HG02571 (cell line): ENCODE data around the gene LHFPL2.
"Not testable (repeated sequence)": the region's sequence is repeated elsewhere in the genome, so short reads cannot be mapped to it uniquely, and the experiment has no call there.

ENCODE experiments used
- ATAC-seq: cut with Tn5 transposase; IDR thresholded peaks from one replicate; pipeline ENCODE4 v1.9.1; 2021; ENCODE audit warnings: mild to moderate bottlenecking, moderate library complexity; ENCODE audit not compliant: unreplicated experiment

The LHFPL2 gene

DNA sequence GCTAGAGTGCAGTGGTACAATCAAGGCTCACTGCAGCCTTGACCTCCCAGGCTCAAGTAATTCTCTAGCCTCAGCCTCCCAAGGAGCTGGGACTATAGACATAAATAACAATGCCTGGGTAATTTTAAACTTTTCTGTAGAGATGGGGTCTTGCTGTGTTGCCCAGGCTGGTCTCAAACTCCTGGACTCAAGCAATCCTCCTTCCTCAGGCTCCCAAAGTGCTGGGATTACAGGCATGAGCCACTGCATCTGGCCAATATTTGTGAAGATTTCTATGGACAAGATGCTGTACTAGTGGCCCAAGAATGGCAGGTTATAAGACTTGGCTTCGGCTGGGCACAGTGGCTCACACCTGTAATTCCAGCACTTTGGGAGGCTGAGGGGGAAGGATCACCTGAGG, 18.4 kb upstream of the LHFPL2 start:
- ATAC-seq = not testable (repeated sequence)

DNA sequence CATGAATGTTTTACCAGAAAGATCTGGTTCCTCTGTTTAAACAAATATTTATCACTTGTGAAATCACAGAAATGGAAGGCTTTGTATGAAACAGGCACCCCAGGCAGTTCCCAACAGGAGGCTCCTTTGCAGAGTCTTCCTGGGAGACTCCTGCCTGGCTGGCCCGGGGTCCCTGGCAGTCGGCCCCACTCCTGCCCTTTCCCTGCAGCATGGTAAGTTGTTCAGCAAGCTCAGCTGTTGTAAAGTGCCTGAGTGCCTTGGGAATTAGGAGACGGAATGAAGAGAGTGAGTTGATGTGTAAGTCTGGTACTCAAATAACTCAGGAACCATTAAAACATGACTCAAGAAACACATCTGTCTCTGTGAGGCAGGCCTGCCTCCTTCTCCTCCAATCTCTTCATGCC, 17.5 kb upstream of the LHFPL2 start:
- ATAC-seq = no peak

DNA sequence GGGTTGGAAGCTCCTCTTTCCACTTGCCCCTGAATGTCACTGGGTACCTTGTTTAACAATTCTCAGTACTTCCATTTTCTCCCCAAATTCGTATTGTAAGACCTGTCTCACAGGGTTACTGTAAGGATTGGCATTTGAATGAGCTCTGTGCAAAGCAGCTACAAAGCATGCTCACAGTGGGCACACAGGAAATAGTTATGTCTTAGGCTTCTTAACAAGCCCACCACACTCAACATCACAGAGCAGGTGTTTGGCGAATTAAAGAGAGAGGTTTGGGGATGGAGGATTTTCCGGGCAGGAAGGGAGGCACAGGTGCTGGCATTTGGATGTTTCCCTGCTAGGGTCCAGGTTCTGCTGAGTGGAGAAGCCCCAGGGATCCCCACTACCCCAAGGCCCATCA, 17.0 kb upstream of the LHFPL2 start:
- no peak for ATAC-seq

DNA sequence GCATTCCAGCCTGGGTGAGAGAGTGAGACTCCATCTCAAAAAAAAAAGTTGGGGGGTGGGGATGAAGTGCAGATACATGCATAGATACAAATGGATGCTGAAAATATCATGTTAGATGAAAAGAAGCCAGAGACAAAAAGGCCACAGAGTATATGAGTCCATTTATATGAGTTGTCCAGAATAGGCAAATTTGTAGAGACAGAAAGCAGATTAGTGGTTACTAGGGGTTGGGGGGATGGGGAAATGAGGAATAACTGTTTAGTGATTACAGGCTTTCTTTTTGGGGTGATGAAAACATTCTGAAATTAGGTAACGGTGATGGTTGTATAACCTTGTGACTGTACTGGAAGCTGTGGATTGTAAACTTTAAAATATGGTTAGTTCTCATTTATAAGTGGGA, 13.8 kb upstream of the LHFPL2 start:
- no peak for ATAC-seq

DNA sequence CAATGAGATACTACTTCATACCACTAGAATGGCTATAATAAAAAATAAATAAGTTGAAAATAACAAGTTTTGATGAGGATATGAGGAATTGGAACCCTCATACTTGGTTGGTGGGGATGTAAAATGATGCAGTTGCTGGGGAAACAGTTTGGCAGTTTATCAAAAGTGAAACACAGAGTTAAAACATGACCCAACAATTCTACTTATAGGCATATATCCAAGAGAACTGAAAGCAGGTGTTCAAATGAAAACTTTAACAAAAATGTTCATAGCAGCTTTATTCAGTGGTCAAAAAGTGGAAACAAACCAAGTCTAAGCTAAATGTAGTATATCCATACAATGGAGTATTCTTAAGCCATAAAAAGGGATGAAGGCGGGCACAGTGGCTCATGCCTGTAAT, 13.1 kb upstream of the LHFPL2 start:
- ATAC-seq = peak; percentile 56

DNA sequence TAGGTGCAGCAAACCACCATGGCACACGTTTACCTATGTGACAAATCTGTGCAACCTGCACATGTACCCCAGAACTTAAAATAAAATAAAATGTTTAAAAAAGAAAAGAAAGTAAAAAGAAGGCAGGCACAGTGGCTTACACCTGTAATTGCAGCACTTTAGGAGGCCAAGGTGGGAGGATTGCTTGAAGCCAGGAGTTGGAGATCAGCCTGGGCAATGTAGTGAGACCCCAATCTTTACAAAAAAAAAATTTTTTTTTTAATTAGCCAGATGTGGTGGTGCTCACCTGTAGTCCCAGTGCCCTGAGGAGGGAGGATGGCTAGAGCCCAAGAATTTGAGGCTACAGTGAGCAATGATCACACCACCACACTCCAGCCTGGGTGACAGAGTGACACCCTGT, 12.5 kb upstream of the LHFPL2 start:
- ATAC-seq = no peak

DNA sequence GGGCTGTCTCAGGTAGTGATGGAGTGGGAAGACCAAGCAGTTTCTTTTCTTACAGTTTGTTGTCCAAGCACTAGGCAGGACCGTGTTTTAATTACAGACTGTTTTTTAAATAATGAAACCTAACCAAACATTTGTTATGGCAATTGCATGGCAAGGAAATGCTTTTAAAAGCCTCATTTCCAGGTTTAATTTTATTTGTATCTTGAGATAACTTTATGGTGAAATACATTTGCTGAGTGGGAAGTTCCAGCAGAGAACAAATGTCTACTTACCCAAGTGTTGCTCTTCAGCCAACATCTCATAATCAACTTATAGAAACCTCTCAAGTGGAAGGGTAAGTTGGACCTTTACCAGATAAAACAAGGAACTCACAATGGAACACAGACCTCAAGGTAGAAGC, 11.8 kb upstream of the LHFPL2 start:
- no peak for ATAC-seq

DNA sequence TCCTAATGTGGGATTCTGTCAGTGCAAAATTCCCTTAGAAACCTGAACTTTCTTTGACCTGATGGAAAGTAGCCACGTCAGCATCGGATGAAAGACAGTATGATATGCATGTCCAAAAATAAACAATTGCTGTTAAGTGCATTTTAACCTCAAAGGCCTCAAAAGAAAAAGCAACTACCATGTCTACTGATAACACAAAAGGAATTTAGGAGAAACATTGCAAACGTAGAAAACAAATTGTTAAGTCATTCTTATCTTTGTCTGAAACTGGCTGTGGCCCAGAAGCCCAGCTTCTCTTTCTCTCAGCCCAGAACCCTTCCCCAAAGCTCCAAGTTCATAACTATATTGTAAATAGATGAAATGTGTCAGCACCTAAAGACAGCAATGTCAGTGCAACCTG, 11.1 kb upstream of the LHFPL2 start:
- ATAC-seq = no peak

DNA sequence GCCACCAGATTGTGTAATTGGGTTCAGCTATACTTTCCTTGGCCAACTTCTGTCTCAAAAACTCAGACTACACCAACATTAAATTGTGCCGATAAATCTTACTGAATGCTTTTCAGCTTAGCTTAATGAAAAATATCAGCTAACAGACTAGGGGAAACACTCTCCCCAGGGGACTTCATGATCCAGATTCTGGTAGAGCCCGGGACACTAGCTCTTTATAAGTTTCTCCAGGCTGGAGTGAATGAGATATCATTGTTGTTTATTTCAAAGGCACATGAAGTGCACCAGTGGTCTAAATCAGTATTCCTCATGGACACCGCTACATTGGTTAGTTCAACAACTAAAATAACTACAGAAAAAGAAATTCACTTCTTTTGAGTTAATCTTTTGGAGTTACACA, 10.5 kb upstream of the LHFPL2 start:
- ATAC-seq = no peak

DNA sequence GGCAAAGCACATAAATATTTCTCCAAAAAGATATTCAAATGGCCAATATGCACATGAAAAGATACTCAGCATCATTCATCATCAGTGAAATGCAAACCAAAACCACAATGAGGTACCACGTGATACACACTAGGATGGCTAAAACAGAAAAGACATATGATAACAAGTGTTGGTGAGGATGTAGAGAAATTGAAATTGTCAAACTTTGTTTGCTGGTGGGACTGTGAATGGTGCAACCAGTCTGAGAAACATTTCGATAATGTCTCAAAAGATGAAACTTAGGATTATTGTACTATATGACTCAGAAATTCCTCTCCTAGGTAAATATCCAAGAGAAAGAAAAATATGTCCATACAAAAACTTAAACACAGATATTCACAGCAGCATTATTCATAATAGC, 8.6 kb upstream of the LHFPL2 start:
- no peak for ATAC-seq

DNA sequence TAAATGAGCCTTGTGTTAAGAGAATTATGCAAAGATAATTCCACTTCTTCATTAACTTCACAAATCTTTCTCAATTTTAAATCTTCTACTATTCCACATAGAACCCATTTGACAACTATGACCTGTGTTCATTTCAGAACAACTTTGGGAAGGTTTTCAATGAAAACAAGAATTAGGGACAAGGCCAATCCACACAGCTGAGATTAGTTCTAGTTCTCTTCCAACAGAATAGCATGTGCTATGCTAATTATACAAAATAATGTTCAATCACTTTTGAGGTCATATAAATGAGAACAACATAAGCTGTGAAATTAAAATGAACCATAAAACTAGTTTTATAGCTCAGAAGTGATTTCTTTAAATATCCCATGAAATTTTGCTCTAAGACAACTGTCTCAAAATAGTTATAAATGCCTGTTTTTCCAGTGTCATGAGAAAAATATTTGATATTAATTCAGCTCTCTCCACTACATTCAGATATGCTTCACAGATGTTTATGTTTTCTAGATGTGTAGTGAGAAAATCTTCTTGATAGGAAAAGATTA, 7.2 kb upstream of the LHFPL2 start:
- no peak for ATAC-seq

DNA sequence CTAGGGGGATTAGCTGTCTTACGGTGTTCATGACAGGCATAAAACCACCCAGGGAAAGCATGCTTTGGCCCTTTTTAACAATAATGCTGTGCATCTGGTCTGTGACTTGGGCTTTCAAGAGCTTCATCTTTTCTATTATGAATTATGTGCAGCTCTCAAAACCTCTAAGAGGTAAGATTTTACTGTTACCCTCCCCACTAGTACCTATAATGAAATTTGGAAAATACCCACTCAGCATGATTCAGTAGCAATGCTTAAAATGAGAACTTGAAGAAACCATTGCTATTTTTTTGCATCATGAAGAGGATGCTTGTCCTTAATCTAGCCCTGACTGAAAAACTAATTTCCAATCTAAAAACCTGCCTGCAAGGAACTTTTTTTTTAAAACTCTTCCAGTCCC, 5.8 kb upstream of the LHFPL2 start:
- ATAC-seq = no peak

DNA sequence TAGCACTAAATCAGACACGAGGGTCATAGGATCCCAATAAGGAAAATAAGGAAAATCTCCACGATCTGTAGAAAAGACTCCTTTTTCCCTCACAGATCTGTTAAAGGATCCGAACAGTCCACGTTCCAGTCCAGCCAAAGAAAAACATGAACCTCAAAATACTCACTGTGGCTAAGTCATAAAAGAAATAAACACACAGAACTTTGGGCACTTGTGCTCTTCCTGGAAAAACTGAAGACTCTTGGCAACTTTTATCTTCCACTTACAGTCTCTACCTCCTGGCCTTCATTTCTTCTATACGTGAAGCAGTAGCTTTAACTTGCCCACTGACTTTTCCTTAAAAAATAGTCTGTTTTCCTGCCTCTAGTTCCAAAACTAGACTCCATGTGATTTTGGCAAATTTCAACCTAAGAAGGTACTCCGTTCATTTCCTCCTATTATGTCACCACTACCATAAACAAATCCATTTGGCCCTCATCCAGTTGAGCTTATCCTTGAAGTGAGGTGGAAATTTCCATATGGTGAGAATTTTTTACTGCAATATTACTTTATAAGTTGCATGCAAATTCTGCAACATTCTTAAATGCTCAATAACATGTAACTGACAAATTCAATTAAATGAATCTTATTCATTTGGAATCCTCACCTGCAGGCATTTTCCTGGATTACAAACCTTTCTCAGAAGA, 5.3 kb upstream of the LHFPL2 start:
- ATAC-seq = no peak

DNA sequence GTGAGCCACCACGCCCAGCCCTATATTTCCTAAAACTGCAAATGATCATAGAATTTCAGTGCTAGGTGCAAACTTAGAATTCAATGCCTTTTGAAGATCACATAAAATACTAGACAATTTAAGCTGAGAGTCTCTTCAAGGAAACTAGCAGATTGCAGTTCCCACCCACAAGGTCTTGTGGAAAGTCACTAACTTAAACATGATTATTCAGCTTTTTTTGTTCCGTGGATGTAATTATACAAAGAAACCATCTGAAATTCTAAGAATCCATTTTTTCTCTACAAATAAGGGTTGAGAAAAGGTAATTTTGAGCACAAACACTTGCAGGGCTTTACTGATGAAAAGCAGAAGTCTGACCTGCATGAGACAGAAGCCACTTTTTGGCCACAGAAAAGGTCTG, 4.5 kb upstream of the LHFPL2 start:
- ATAC-seq = no peak

DNA sequence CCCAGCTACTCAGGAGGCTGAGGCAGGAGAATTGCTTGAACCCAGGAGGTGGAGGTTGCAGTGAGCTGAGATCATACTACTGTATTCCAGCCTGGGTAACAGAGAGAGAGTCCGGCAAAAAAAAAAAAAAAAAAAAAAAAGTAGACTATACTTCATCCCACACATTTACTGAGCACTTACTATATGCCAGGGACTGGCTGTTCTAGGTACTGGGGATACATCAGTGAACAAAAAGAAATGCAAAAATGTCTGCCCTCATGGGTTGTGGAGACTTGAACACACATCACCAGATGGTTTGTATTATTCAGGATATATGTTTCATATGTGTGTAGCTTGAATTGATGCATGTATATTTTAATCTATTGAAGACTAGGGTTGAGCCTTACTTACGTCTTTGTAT, 2.9 kb upstream of the LHFPL2 start:
- ATAC-seq = no peak

DNA sequence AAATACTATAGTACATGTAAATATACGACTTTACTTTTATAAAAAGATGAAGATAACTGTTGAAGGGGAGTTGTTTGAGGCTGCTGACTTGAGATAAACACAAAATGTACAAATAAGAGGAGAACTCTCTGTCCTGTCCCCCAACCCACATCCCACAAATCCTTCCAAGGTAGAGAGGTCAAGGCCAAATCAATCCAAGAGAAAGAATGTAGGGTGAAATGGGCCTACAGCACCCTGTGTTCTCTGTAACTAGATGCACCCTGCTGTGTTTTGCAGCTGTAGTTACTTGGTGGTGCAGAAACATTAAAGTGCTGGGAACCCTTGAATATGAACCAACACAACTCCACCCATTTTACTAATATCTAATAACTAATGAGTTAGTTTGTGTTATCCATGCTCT, 2.0 kb upstream of the LHFPL2 start:
- no peak for ATAC-seq

DNA sequence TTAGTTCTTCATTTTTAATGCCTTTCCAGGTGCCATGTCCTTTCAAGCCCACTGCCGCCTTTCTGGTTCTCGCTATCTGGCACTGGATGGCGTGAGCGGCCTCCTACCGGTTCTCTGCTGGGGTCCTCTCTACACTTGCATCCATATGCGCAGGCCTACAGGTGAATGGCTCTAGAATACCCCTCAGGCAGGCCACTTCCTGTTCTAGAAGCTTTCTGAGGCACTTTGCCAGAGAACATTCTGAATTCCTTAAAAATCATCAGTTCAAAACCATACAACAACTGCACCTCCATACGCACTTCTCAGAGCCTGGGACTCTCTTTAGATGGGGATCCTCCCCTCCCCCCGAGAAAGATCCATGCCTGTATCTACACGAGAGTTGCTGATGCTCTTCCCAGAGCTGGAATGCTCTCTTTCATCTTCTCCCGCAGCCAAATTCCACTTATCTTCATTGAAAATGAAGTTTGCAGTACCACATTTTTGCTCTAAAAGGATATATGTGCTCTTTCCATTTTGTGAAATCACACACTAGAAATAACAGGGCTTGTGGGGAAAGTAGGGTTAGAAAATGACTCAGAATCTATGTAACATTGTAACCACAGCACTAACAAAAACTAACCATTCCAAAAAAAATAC, 1.4 kb upstream of the LHFPL2 start:
- no peak for ATAC-seq

DNA sequence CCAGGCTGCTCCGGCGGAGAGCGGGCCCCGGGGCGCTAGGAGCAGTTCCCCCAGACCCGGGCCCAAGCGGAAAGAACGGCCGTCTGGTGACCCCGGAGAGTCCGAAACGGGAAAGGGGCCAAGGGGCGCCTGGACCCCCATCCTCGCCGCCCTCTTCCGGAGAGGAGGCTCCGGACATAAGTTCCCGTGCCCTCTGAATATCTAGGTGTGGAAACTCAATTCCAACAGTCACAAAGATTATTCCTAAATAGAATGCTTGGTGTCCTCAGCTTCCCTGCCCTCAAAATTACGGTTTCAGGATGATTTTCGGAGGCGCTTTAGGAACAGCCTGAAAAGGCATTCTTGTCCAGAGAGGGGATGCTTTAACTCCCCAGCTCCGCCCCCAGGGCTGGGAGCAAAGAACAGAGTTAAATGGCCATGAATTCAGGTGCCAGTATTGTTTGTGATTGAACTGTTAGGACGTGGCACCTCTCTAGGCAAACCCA, 681 bp upstream of the LHFPL2 start:
- ATAC-seq = no peak

DNA sequence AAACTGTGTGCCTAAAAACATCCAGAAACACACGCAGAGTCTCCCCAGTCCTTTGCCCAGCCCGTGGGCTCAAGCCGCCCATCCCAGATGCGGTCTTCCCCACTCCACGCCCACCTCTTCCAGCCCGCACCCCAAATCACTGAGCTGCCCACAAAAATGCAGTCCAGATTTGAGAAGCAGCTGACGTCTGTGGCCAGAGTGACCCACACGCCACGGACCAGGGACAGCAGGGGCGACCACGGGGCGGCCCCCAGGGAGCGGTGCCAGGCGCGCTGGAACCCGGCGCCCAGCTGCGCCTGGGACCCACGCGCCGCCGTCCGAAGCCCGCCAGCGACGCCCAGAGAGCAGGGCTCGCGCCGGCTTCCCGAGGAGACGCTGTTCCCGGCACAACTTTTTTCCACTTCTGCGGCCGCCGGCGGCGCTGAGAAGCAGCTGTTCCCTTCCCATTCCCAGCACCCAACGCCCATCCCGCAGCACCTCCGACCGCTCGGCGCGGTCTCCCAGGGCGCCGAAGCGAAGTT, 674 bp downstream of the LHFPL2 start:
- ATAC-seq = peak; percentile 35

DNA sequence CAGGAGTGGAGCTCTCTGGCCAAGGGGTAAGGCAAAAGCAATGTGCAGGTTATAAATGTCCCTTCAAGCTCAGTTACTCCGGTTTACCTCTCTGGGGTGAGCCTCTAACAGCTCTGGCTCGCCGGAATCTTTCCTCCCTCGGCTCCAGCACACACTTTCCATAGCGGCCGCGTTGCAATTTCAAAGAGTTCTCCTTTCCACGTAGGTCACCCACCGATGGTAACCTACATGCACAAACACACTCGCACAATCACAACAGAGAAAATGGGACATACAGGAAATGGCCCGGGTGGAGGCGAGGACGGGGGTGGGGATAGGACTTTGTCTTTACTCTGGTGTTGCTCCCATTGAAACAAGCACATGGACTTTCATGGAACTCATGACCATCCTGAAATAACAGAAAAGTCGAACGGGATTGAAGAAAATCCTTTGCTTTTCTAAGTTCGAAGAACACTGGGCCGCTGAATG, 1.2 kb downstream of the LHFPL2 start:
- no peak for ATAC-seq

DNA sequence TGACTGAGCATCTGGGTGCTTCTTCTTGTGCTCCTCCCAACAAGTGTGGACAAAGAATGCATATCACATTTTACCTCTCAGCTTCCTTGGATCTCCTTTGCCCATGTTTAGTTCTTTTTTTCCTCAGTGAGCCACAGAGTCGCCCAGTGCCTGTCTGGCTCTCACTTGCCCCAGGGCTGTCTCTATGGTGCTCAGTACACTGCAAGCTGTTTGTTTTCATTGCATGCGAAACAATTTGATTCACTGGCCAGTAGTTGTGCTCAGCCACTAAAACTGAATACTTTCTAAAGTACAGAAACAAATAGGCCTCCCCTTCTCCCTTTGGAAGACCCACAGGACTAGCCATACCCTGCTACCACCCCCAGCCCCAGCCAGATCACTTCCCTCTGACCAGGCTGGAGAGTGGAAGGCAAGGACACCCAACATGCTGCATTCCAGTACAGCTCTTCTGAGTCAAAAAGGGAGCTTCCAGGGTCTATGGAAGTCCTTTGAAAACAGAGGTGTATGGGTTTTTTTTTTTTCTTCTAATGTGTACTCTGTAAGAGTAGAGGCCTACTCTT, 3.8 kb downstream of the LHFPL2 start:
- ATAC-seq = no peak

DNA sequence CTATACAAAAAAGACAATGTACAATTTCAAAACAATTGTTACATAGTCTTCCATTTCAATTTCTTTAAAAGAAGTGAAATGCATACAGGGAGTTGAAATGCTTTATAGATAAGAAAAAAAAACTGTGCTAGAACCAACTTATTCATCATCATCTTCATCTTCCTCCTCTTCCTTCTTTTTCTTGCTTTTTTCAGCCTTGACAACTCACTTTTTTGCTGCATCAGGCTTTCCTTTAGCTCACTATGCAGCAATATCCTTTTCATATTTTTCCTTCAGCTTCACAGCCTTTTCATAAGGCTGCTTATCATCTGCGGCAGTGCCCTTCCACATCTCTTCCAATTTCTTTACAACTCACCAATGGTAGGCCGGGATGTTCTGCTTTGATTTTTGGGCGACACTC, 4.4 kb downstream of the LHFPL2 start:
- no peak for ATAC-seq
